Effector CD4-positive, alpha-beta T cell (primary cell): ENCODE results near the gene DENND6B.

Source experiments
- DNase-seq: peaks from one replicate; pipeline ENCODE4 v3.0.0-alpha.2; 2020

The DENND6B gene

GRCh38 chr22:50269573-50269969 is 57.2 kb downstream of the DENND6B start:
- DNase-seq, result no peak

GRCh38 chr22:50268655-50269113 is 58.1 kb downstream of the DENND6B start:
- no peak for DNase-seq

- peak; percentile 28 for DNase-seq
Measured at GRCh38 chr22:50267591-50268390, 59.0 kb downstream of the DENND6B start.

GRCh38 chr22:50266994-50267393 is 59.8 kb downstream of the DENND6B start:
- no peak for DNase-seq

- no peak for DNase-seq
Measured at GRCh38 chr22:50264946-50265669, 61.7 kb downstream of the DENND6B start.

GRCh38 chr22:50264104-50264745 is 62.6 kb downstream of the DENND6B start:
- no peak for DNase-seq

- no peak for DNase-seq
Measured at GRCh38 chr22:50262973-50263617, 63.7 kb downstream of the DENND6B start.

GRCh38 chr22:50262460-50262911 is 64.3 kb downstream of the DENND6B start:
- DNase-seq, result no peak

- no peak for DNase-seq
Measured at GRCh38 chr22:50261615-50262459, 65.0 kb downstream of the DENND6B start, which contains the start of gene MAPK12. Gene MAPK12 (minus strand): TSS chr22:50261683. CDS start chr22:50261509, 174 bp downstream.

GRCh38 chr22:50260801-50261614 is 65.8 kb downstream of the DENND6B start:
- DNase-seq, result no peak

GRCh38 chr22:50260434-50260800 is 66.4 kb downstream of the DENND6B start:
- DNase-seq, result no peak

GRCh38 chr22:50259302-50259701 is 67.5 kb downstream of the DENND6B start:
- DNase-seq, result no peak
